ENCODE measurements around the gene PSMD4. TPM values are rescaled to one million over a fixed set of nuclear protein-coding genes. Genes with fewer than 3 reads are reported as not detected.
"Not testable (repeated sequence)": the region's sequence is repeated elsewhere in the genome, so short reads cannot be mapped to it uniquely, and the experiment has no call there.

PSMD4 gene
- total RNA-seq, 1 experiment from 2014 or later = 291 TPM

DNA sequence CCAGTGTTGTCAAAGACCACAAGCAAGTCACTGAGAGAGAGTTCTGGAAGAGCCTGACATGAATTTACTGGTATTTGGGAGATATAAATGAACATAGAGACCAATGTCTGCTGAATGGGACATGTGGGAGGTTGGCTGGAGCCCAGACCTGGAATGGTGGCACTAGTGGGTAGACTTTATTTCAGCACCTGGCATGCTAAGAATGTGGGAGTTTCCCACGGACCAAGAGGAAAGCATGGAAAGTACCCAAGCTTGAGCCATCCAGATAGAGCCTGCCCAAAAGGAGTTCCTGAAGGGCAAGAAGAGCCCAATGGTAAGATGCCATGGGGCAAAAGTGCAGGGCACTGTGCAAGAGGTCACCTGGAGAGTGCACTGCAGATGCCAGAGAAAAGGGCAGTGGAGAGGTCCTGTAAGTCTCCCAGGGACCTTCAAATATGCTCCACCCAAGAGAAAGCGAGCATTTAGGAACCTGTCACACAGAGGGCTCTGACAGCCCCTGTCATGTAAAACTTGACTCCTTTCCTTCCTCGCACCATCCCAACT lies 19.5 kb downstream of the PSMD4 start:
- no peak for DNase-seq (ENCODE audit: low read depth)

DNA sequence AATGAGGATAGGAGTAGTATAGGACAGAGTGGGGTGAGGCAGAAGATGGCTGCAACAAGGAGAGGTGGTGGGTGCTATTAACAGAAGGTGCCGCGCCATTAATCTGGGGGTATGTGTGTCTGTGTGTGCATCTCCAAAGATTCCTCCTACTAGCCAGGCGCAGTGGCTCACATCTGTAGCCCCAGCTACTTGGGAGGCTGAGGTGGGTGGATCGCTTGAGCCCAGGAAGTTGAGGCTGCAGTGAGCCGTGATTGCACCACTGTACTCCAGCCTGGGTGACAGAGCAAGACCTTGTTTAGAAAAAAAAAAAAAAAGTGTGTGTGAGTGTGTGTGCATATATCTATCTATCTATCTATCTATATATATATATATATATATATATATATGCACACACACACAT lies 20.8 kb downstream of the PSMD4 start:
- DNase-seq (ENCODE audit: low read depth) = not testable (repeated sequence)

DNA sequence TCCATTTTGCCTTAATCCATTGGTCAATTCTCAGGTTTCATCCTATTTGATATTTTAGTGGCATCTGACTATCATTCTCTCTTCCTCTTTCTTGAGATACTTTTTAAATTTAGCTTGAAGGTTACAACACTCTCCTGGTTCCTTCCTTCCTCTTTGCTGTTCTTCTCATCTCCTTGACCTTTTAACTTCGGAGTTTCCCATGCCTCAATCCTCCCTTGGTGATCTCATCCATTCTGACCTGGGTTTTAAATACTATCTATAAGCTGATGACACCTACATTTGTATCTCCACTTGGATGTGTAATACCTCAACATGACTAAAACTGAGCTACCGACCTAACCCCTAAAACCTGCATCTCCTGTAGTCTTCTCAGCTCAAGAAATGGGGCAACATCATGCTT lies 22.7 kb downstream of the PSMD4 start:
- no peak for DNase-seq (ENCODE audit: low read depth)

DNA sequence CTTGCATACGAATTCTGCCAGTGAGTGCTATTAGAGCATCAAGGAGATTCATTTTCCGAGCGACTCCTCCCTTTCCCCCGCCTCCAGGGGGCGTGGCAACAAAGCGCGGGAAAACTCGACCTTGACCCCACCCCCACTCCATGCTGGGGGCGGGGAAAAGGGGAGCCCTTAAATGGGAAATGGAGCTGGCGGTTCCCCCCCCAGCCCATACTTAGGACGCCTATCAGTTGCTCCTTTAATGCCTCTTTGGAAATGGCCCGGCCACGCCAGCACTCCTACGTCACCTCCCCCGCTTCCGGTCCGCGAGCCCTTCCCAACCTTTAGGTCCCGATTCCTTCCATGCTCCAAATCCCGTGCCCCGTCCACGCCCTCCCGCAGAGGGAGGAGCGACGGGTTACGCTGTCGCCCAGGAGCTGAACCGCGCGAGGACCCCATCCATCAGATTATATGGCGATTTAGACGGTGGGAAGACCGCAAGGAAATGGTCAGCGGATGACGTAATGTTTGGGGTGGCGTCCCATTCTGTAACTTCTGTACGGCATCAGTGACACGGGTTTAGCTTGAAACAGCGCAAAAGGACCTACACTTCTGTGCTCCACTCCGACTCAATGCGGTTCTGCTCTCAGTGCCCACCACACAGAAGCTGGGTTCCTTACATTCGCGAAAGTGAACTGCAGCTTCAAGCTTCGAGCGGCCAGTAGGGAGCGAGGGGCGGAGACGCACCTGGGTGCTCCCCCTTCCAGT lies 26.9 kb downstream of the PSMD4 start:
- peak; percentile 98 for DNase-seq (ENCODE audit: low read depth)

DNA sequence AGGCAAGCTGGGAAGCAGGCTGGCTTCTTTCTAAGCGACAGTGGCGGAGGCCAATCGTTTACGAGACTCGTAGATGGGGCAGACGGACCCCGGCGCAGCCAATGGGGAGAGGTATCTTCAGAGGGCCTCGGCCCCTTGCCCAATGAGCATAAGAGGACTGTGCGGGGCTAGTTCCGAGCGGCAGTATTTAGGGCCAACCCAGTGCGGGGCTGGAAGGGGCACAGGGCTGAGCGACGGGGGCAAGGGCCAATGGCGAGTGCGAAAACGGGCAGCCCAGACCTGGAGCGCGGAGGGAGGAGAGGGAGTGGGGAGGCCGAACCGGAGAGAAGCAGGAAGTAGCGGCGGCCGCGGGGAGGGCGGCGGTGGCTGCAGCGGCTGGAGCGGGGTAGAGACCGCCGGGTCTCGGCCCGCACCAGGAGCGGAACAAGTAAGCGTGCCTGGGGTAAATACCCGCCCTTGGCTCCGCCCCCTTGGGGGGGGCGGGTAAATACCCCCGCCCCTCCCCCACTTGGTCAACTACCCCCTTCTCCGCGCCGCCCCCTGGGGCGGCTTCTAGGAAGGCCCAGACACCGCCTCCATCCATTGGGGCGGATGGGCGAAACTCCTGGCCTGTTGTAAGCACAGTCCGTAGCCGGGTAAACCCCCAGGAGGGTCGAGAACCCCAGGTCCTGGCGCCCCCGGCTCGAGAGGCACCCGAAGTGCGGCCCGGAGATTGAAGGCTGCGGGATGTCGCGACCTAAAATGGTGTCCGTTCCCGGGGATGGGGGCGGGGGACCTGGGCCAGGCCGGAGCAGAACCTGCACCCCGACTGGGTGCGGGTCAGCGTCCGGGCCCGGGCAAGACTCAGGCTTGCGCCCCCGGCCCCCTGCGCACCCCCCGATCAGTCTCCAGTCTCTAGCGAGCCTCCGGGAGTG lies 27.7 kb downstream of the PSMD4 start, which contains the start of gene ZNF687:
Gene ZNF687, plus strand, starts transcription at position 331 of the 914 bp plus-strand sequence. CDS start 3,993 bp downstream, outside the sequence.
- DNase-seq (ENCODE audit: low read depth) = peak; percentile 100

DNA sequence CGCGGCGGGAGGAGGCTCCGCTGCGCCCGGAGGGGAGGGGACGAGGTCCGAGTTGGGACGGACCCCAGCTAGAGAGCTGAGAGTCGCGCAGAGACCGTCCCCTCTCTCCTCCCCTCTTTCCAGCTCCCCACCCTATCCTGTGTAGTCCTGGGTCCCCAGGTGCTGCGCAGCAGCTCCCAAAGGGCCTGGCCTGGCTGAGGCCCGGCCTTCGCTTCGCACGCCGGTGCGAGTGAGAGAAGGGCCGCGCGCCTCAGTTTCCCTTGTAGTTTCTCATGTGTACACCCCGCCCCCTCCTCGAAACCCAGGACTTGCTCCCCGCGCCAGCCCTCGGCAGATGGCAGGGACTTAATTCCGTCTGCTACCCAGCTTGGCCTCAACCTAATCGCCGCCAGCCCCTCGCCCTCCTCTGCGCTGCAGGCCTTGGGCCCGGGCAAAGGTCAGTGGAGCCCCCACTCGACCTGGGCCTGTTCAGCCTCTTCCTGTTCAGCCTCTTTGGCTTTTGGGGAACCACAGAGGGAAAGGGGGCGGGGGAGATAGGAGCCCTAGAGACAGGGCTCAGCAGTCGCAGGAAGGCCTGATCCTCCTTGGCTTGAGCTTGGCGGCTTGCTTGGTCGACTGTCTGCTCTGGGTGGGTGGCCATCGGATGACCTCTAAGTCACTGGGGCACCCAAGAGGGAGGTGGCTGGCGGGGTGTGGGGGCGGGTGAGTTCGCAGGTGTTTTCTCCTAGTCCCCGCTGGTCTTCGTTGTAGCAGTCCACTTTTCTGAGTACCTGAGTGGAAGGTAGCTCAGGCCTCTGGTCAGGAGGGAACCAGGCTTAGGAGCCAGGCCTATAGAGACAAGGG lies 28.6 kb downstream of the PSMD4 start:
- peak; percentile 27 for DNase-seq (ENCODE audit: low read depth)

DNA sequence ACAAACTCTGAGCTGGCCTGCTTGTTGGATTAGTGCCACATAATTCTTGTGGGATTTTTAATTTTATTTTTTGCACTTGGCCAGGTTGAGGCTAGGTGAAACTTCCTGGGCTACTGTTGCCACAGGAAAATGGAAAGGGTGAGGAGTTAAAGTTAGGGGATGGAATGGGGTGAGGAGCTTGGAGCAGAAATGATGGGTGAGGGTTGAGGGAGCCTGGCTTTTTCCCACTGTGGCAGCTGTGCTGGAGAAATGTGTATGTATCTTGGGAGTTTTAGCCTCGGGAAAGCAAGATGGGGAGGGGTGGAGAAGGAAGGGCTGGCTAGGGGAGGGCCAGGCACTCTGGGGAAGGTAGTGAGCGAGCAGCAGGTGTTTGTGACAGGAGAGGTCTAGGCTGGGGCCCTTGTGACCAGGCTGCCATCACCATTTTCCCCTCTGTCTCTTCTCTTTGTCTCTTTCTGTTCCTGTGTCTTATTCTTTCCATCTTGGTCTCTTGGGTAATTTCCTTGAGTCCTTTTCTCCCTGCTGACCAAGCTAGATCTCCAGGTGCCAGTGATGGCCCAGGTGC lies 29.6 kb downstream of the PSMD4 start:
- no peak for DNase-seq (ENCODE audit: low read depth)

DNA sequence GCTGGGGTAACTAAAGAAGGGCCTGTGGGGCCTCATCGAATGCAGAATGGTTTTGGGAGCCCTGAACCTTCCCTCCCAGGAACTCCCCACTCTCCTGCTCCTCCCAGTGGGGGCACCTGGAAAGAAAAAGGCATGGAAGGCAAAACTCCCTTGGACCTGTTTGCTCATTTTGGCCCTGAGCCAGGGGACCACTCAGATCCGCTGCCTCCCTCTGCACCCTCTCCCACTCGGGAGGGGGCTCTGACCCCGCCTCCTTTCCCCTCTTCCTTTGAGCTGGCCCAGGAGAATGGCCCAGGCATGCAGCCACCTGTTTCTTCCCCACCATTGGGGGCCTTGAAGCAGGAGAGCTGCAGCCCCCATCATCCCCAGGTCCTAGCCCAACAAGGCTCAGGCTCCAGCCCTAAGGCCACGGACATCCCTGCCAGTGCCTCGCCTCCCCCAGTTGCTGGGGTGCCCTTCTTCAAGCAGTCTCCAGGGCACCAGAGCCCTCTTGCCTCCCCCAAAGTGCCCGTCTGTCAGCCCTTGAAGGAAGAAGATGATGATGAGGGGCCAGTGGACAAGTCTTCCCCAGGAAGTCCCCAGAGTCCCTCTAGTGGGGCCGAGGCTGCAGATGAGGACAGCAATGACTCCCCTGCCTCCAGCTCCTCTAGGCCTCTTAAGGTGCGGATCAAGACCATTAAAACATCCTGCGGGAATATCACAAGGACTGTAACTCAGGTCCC lies 32.2 kb downstream of the PSMD4 start:
- DNase-seq (ENCODE audit: low read depth) = no peak

DNA sequence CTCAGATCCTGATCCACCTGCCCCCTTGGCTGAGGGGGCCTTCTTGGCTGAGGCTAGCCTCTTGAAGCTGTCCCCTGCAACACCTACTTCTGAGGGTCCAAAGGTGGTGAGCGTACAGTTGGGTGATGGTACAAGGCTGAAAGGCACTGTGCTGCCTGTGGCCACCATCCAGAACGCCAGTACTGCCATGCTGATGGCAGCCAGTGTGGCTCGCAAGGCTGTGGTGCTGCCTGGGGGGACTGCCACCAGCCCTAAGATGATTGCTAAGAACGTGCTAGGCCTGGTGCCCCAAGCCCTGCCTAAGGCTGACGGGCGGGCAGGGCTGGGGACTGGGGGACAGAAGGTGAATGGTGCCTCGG lies 32.8 kb downstream of the PSMD4 start:
- DNase-seq (ENCODE audit: low read depth) = no peak

DNA sequence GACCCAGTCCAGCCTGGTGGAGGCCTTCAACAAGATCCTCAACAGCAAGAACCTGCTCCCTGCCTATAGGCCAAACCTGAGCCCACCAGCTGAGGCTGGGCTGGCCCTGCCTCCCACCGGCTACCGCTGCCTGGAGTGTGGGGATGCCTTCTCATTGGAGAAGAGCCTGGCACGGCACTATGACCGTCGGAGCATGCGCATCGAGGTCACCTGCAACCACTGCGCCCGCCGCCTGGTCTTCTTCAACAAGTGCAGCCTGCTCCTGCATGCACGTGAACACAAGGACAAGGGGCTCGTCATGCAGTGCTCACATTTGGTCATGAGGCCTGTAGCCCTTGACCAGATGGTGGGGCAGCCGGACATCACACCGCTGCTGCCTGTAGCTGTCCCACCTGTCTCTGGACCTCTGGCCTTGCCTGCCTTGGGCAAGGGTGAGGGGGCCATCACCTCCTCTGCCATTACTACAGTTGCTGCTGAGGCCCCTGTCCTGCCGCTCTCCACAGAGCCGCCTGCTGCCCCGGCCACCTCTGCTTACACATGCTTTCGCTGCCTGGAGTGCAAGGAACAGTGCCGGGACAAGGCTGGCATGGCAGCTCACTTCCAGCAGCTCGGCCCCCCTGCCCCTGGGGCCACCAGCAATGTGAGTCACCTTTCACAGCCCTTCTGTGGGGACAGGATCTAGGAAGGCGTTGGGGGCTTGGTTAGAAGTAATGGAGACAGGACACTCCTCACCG lies 33.4 kb downstream of the PSMD4 start:
- no peak for DNase-seq (ENCODE audit: low read depth)

DNA sequence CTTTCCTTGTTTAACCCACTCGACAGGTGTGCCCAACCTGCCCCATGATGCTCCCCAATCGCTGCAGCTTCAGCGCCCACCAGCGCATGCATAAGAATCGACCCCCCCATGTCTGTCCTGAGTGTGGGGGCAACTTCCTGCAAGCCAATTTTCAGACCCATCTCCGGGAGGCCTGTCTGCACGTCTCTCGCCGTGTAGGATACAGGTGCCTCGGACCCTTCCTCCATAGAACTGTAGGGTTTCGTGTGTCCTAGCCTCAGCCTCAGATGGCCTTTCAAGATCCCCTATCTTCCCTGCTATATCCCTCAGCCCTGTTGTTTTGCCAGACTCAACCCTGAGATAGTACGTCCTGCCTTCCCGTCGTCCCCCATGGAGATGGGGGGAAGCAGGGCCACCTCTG lies 34.0 kb downstream of the PSMD4 start:
- no peak for DNase-seq (ENCODE audit: low read depth)

DNA sequence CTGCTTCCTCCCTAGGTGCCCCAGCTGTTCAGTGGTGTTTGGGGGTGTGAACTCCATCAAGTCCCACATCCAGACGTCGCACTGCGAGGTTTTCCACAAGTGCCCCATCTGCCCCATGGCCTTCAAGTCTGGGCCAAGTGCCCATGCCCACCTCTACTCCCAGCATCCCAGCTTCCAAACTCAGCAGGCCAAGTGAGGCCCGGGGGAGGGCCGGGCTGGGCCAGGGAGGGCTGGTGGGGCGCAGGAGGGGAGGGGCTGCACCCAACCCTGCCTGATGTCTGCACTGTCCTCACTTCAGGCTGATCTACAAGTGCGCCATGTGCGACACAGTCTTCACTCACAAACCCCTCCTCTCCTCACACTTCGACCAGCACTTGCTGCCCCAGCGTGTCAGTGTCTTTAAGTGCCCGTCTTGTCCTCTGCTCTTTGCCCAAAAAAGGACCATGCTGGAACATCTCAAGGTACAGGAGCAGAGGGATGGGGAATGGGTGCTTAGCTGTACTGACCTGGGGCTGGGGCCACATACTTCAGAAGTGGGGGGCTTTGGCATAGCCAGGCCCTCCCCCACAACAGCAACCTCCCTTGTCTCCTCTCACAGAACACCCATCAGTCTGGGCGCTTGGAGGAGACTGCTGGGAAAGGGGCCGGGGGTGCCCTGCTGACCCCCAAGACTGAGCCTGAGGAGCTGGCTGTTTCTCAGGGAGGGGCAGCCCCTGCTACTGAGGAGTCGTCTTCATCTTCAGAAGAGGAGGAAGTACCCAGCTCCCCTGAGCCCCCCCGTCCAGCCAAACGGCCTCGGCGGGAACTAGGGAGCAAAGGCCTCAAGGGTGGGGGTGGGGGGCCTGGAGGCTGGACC lies 34.8 kb downstream of the PSMD4 start:
- DNase-seq (ENCODE audit: low read depth) = no peak

DNA sequence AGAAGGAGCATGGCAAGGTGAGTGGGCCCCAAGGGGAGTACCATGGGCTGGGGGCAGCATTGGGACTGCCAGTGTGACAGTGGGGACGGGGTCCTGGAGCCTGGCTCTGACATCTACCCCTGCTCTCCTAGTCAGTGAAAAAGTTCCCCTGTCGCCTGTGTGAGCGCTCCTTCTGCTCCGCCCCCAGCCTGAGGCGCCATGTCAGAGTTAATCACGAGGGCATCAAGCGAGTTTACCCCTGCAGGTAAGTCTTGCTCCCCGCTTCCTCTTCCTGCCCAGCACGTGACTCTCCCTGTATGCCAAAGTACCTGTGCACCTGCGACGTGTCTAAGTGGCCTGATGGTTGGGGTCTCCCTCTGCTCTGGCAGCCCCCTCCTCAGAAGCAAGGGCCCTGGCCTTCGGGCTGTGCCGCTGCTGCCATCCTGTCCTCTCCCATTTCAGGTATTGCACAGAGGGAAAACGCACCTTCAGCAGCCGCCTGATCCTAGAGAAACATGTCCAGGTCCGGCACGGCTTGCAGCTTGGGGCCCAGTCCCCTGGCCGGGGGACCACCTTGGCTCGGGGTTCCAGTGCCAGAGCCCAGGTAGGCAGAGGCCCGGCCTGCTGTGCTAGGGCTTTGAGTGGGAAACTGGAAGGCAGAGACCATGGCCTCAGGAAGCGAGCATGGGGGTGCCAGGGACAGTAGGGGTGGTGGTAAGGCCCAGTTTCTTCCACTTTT lies 35.6 kb downstream of the PSMD4 start:
- DNase-seq (ENCODE audit: low read depth) = no peak

DNA sequence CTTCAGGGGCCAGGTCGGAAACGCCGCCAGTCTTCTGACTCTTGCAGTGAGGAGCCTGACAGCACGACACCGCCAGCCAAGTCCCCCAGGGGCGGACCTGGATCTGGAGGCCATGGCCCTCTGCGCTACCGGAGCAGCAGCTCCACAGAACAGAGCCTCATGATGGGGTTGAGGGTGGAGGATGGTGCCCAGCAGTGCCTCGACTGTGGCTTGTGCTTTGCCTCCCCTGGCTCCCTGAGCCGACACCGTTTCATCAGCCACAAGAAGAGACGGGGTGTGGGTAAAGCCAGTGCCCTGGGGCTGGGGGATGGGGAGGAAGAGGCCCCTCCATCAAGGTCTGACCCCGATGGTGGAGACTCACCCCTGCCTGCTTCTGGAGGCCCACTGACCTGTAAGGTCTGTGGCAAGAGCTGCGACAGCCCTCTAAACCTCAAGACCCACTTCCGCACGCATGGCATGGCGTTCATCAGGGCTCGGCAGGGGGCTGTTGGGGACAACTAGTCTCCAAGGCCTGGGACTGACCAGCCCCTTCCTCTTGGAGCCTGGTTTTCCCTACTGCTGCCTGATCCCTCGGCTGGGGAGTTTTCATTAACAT lies 36.3 kb downstream of the PSMD4 start:
- DNase-seq (ENCODE audit: low read depth) = no peak

DNA sequence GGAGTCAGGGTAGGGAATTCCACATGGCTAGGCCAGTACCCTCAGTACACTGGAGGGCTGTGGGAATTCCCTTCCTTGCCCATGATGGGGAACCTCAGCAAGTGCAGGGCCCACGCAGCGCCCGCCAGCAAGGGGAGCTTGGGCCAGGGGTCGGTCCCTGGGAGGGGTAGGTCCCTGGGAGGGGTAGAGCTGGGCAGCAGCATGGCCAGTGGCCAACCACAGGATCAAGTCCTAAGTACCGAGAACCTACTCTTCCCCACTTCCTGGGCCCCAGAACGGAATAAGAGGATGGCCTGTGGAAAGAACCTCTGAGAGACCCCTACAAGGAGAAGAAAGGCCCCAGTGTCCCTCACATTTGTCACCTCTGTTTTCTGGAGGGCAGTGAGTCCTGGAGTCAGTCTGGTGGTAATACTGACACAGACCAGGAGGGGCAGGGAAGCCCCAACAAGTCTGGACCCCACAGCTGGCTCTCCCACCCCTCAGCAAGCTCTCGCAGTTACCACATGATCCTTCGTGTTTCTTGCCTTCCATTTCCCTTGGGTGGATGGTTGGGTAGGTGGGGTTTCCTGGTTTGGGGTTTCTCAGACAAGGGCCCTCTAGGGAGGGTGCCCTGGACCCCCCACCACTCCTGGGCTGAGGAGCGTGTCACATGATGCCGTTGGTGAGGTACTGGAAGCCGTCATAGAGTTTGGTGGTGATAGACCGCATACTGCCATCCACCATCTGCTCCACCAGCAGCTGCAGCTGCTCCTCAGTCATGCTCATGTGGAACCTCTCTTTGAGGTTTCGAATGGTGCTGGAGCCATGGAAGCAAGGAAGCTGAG lies 37.9 kb downstream of the PSMD4 start:
- DNase-seq (ENCODE audit: low read depth) = no peak

DNA sequence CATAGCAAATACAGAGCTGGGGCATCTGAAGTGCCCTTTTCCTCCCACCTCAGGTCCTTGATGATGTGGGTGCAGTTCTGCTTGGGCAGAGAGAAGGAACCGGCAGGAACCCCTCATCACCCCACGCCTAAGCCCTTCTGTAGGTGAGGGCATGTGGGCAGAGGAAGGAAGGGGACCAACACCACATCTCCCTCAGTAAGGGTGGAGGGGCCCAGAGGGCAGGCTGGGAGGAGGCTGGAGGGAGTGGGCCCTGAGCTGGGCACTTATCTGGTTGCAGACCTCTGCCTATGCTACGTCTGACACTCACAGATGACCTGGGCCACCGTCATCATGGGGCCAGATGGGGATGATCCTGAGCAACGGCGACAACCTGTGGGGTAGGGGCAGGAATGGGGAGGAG lies 38.6 kb downstream of the PSMD4 start:
- no peak for DNase-seq (ENCODE audit: low read depth)
